WTC11 (cell line): ENCODE measurements around the gene RXRA.

Experiments
- ELF4 ChIP-seq: sonication (generic); formaldehyde crosslinking; IDR thresholded peaks from 2 replicates; pipeline ENCODE4 v1.8.1; 2022; ENCODE audit warnings: low read depth, mild to moderate bottlenecking, moderate library complexity, missing genetic modification reagents
- TEAD4 ChIP-seq: sonication (generic); formaldehyde crosslinking; IDR thresholded peaks from 2 replicates; pipeline ENCODE4 v1.8.0; 2022; ENCODE audit warnings: mild to moderate bottlenecking, missing genetic modification reagents
- TF ChIP-seq, protein P1 (sequence below): fragments of 200-600 bp; IDR thresholded peaks from 2 replicates; pipeline ENCODE4 v1.8.0; 2022; ENCODE audit warnings: antibody characterized with exemption

DNA sequence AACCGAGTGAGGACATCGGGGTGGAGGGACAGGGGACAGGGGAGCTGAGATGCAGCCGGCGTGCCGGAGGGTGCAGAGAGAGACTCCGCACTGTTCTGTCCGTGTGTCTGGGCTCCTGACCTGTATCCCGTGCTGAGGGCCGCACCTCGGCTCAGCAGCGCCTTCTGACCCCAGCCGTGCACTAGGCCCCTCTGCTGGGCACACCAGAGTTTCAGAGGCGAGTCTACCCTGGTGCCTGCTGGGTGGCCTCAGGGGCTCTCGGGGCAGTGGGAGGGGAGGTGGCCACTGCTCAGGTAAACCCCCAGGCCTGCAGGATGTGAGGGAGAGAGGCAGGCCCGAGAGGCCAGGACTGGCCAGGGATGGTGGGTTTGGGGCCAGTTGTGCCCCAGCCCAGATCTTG, 100.2 kb downstream of the RXRA start:
- TF ChIP-seq TEAD4 (CRISPR knock-in tag) (no peak), ELF4 (CRISPR knock-in tag) (no peak)
- TF ChIP-seq, protein P1, sequence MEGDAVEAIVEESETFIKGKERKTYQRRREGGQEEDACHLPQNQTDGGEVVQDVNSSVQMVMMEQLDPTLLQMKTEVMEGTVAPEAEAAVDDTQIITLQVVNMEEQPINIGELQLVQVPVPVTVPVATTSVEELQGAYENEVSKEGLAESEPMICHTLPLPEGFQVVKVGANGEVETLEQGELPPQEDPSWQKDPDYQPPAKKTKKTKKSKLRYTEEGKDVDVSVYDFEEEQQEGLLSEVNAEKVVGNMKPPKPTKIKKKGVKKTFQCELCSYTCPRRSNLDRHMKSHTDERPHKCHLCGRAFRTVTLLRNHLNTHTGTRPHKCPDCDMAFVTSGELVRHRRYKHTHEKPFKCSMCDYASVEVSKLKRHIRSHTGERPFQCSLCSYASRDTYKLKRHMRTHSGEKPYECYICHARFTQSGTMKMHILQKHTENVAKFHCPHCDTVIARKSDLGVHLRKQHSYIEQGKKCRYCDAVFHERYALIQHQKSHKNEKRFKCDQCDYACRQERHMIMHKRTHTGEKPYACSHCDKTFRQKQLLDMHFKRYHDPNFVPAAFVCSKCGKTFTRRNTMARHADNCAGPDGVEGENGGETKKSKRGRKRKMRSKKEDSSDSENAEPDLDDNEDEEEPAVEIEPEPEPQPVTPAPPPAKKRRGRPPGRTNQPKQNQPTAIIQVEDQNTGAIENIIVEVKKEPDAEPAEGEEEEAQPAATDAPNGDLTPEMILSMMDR, result no peak
